Mesodermal cell (in vitro differentiated cells): ENCODE data around the gene AADACL2.
A peak's percentile ranks its signal among the peaks of the same experiment; 100 is the strongest.
"Not testable (repeated sequence)": the region's sequence is repeated elsewhere in the genome, so short reads cannot be mapped to it uniquely, and the experiment has no call there.

Source experiments
- H3K27ac ChIP-seq: 2 replicates; pipeline ENCODE4 v1.7.0; 2013; ENCODE audit warnings: mild to moderate bottlenecking, low read depth, low read length, moderate library complexity; ENCODE audit not compliant: severe bottlenecking
- H3K36me3 ChIP-seq: 2 replicates; pipeline ENCODE4 v1.7.1; 2013; ENCODE audit warnings: mild to moderate bottlenecking, low read length, moderate library complexity; ENCODE audit not compliant: control insufficient read depth, insufficient read depth
- H3K4me1 ChIP-seq: one replicate; pipeline ENCODE4 v1.7.1; 2013; ENCODE audit warnings: mild to moderate bottlenecking, low read length; ENCODE audit not compliant: insufficient read depth, control insufficient read depth, poor library complexity, severe bottlenecking
- H3K4me3 ChIP-seq: 2 replicates; pipeline ENCODE4 v1.7.0; 2013; ENCODE audit warnings: low read length, control low read depth, mild to moderate bottlenecking; ENCODE audit not compliant: insufficient read depth, poor library complexity, severe bottlenecking; ENCODE audit errors: extremely low read depth
- H3K9me3 ChIP-seq: 2 replicates; pipeline ENCODE4 v1.7.1; 2013; ENCODE audit warnings: mild to moderate bottlenecking, low read length, moderate library complexity; ENCODE audit not compliant: control insufficient read depth
- WGBS, 2 experiments: methylation state at CpG; one replicate each; pipeline ENCODE4 v1.1.5; 2013; ENCODE audit warnings: missing lambda C conversion rate in 2 of 2; ENCODE audit not compliant: insufficient coverage in 2 of 2; 5-methylcytosine and 5-hydroxymethylcytosine counted together

The AADACL2 gene

DNA sequence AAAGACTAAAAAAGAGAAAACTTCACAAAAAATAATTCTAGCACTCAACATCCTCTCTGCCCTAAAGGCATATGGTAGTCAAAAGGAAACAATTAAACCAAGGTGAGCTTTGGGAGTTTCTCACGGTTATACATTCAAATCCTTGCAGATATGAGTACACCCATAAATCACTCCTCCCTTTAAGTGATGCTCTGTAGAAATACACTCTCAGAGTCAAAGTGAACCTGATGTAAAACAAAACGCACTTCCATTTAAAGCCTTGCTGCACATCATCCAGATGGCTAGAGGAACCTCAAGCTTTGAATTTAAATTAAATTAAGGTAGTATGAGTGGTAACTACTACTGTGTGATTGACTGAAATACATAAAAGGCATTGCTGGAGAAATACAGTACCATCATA, 44.2 kb downstream of the AADACL2 start:
- no peaks in the 10 kb centered on the region for H3K9me3 ChIP-seq
- 100% methylated on average over 1 of the region's 2 CpGs; no CpG with 5 or more reads in 1 of the 2 experiments for WGBS, 2 experiments
- H3K4me1 ChIP-seq, result no peaks in the 10 kb centered on the region
- H3K36me3 ChIP-seq, result no peaks in the 10 kb centered on the region
- H3K4me3 ChIP-seq, result no peak overlapping the region
- no peak overlapping the region for H3K27ac ChIP-seq

- Histone ChIP-seq H3K27ac (peak overlapping the region; percentile 72), H3K36me3 (no peaks in the 10 kb centered on the region), H3K4me3 (no peak overlapping the region), H3K4me1 (peaks cover 18% of the 10 kb centered on the region), H3K9me3 (no peaks in the 10 kb centered on the region)
Observed at GRCh38 chr3:151787626-151788025, 53.9 kb downstream of the AADACL2 start.

DNA sequence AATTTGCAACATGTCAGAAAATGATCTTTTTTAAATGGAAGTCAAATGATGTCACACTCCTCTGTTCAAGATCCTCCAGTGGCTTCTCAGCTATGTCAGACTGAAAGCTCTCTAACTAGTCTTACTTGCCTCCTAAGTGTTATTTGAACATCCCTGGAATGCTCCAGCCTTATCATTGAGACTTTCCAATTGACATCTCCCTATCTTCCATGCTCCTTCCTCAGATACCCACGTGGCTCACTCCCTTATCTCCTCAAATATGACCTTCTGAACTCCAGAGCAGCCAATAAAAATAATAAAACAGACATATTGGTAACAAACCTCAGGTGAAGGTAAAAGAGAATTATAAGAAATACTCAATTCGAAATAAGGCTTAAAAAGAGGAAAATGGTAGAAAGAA, 54.7 kb downstream of the AADACL2 start:
- 40% methylated on average over 1 of the region's 2 CpGs; no CpG with 5 or more reads in 1 of the 2 experiments for WGBS, 2 experiments

GRCh38 chr3:151789853-151790463, 56.2 kb downstream of the AADACL2 start:
- WGBS, 2 experiments, result no CpG with 5 or more reads among the region's 1 CpG
- H3K27ac ChIP-seq, result no peak overlapping the region
- no peak overlapping the region for H3K4me3 ChIP-seq
- H3K36me3 ChIP-seq, result no peaks in the 10 kb centered on the region
- peaks cover 18% of the 10 kb centered on the region for H3K4me1 ChIP-seq
- no peaks in the 10 kb centered on the region for H3K9me3 ChIP-seq

More for the DNA sequence above, 54.7 kb downstream of the AADACL2 start:
- H3K36me3 ChIP-seq, result no peaks in the 10 kb centered on the region
- H3K4me1 ChIP-seq, result peaks cover 18% of the 10 kb centered on the region
- H3K27ac ChIP-seq, result peak overlapping the region; percentile 72
- no peak overlapping the region for H3K4me3 ChIP-seq
- no peaks in the 10 kb centered on the region for H3K9me3 ChIP-seq

DNA sequence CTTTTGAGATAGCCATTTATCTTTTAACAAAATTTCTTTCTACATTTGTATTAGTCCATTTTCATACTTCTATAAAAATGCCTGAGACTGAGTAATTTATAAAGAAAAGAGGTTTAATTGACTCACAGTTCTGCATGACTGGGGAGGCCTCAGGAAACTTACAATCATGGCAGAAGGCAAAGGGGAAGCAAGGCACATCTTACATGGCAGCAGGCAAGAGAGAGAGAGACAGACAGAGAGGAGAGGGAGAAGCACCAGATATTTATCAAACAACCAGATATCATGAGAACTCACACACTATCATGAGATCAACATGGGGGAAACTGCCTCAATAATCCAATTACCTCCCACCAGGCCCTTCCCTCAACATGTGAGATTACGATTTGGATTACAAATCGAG, 57.0 kb downstream of the AADACL2 start:
- not testable (repeated sequence) for H3K36me3 ChIP-seq, H3K9me3 ChIP-seq, H3K27ac ChIP-seq, H3K4me3 ChIP-seq
- WGBS, 2 experiments, result no CpG with 5 or more reads among the region's 2 CpGs
- peaks cover 18% of the 10 kb centered on the region for H3K4me1 ChIP-seq

DNA sequence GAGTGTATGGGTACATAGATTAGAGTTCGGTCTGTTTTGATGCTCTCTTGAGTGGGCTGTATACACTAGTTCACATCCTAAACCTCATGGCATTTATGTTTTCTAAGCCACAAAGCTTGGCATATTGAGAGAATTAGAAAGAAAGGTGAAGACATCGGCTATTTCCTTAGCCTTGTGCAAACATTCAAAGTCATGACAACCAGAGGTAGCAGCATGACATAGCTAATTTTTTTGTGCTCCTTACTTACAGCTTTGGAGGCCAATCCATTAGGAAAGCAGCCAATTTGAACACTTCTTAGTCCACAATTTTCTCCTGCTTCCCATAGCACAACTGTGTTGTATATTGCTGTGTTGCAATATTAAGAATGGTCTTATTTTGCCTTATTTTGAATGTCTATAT, 58.7 kb downstream of the AADACL2 start:
- WGBS, 2 experiments, result 86% methylated on average over 1 of the region's 2 CpGs; no CpG with 5 or more reads in 1 of the 2 experiments
- Histone ChIP-seq H3K4me1 (peaks cover 9% of the 10 kb centered on the region), H3K36me3 (no peaks in the 10 kb centered on the region), H3K4me3 (no peak overlapping the region), H3K9me3 (no peaks in the 10 kb centered on the region), H3K27ac (no peak overlapping the region)

GRCh38 chr3:151793636-151794035, 59.9 kb downstream of the AADACL2 start:
- Histone ChIP-seq H3K4me1 (no peaks in the 10 kb centered on the region), H3K27ac (no peak overlapping the region), H3K4me3 (no peak overlapping the region), H3K9me3 (no peaks in the 10 kb centered on the region), H3K36me3 (no peaks in the 10 kb centered on the region)
- WGBS, 2 experiments, result 0 to 50% methylated on average over 1 to 2 of the region's 2 CpGs

DNA sequence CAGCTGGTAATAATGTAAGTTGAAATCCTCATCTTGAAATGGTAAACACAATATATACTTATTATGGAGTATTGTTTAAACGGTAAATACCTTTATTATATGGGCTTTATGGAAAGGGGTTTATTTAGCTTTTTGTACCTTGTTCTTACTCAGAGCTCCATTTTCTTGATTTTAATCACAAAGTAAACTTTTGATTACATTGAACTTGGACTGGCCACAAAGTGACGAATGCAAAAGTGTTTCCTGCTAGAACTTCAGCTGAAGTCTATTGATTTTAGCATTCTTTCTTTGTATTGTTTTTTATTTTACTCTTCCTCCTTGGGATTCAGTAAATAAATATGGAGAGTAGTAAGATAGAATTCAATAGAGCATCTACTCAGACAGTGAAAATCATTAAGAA, 60.4 kb downstream of the AADACL2 start:
- no peak overlapping the region for H3K4me3 ChIP-seq
- 100% methylated on average over 1 of the region's 2 CpGs; no CpG with 5 or more reads in 1 of the 2 experiments for WGBS, 2 experiments
- no peaks in the 10 kb centered on the region for H3K36me3 ChIP-seq
- no peaks in the 10 kb centered on the region for H3K9me3 ChIP-seq
- no peaks in the 10 kb centered on the region for H3K4me1 ChIP-seq
- no peak overlapping the region for H3K27ac ChIP-seq

- Histone ChIP-seq H3K36me3 (no peaks in the 10 kb centered on the region), H3K27ac (peak overlapping the region; percentile 3), H3K4me1 (peaks cover 1% of the 10 kb centered on the region), H3K4me3 (no peak overlapping the region), H3K9me3 (no peaks in the 10 kb centered on the region)
- no CpG with 5 or more reads among the region's 4 CpGs for WGBS, 2 experiments
Observed at GRCh38 chr3:151795276-151795675, 61.5 kb downstream of the AADACL2 start.

DNA sequence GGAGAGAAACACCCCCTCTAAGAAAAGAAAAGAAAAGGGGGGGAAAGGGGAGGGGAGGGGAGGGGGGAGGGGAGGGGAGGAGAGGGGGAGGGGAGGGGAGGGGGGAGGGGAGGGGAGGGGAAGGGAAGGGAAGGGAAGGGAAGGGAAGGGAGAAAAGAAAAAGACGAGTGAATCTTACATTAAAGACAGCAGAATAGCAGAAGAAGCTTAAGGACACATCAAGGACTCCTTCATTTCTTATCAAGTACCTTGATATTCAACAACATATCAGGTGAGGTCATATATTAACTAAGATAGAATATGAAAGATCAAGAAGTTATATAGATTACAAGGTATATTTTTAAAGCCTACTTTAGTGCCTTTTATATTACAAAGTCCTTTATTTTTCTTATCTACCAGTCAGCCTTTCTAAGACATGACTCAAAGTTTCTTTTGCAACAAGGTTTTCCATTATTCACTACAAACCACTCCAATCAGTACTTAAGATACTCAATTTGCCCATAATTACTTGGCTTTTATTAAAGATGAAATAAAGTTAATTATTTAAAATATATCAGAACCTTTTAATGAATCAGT, 62.5 kb downstream of the AADACL2 start:
- no peak overlapping the region for H3K4me3 ChIP-seq
- H3K36me3 ChIP-seq, result no peaks in the 10 kb centered on the region
- H3K4me1 ChIP-seq, result peaks cover 3% of the 10 kb centered on the region
- H3K27ac ChIP-seq, result no peak overlapping the region
- no peaks in the 10 kb centered on the region for H3K9me3 ChIP-seq
- WGBS, 2 experiments, result no CpG with 5 or more reads among the region's 1 CpG

- 83 to 100% methylated on average over 1 to 2 of the region's 2 CpGs for WGBS, 2 experiments
- no peaks in the 10 kb centered on the region for H3K9me3 ChIP-seq
- no peak overlapping the region for H3K4me3 ChIP-seq
- no peak overlapping the region for H3K27ac ChIP-seq
- no peaks in the 10 kb centered on the region for H3K36me3 ChIP-seq
- H3K4me1 ChIP-seq, result peaks cover 3% of the 10 kb centered on the region
Observed at GRCh38 chr3:151798466-151798865, 64.7 kb downstream of the AADACL2 start.
